ENCODE measurements around the gene FBRSL1.

- no peak for TF ChIP-seq POLR2A (IDR thresholded peaks at IDR 0.05)
- TF ChIP-seq CTCF (IDR thresholded peaks at IDR 0.05): no peak
Observed at GRCh38 chr12:132445884-132446632, 43.9 kb upstream of the FBRSL1 start.

Data from heart left ventricle (tissue), 13 donors.